Hepatic stellate cell (primary cell): ENCODE data around the gene CD7.
A peak's percentile ranks its signal among the peaks of the same experiment; 100 is the strongest.

Experiments
- DNase-seq: peaks from one replicate; pipeline ENCODE4 v3.0.0; 2011; ENCODE audit warnings: low spot score

The CD7 gene

DNA sequence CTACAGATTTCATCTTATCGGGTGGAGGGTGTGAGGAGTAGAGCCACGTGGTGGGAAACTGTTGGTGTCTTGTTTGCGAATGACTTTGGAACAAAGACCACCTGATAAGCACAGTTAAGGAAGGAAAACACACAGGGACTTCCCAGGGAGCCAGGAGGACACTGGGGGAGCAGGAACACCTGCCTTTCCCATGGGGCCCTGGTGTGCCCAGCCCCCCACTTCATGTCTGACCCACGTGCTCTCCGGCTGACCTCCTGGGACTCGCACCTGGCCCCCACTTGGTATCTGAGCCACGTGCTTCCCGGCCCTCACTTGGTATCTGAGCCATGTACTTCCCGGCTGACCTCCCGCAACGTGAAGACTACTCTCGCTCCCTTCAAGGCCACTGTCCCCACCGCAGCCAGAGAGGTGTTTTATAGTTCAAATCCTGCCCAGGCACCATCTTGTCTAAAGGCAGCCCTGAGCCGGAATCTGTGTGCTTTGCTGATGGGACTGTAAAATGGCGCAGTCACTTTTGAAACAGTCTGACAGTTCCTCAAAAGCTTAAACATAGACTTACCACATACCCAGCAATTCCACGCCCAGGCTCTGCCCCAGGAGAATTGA lies 38.5 kb downstream of the CD7 start:
- no peak for DNase-seq

DNA sequence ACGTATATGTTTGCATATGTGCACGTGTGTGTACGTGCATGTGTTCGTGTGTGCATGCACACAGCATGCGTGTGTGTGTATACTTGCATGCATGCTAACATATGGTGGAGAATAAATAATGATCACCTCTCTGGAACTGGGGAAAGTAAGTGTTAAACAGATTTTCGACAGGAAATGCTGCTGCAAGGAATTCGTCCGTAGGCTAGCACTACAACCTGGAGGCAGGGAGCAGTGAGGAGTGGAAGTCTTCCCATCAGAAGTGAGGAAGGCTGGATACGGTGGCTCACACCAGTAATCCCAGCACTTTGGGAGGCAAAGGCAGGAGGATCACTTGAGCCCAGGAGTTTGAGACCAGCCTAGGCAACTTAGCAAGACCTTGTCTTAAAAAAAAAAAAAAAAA lies 39.1 kb downstream of the CD7 start:
- DNase-seq, result no peak

DNA sequence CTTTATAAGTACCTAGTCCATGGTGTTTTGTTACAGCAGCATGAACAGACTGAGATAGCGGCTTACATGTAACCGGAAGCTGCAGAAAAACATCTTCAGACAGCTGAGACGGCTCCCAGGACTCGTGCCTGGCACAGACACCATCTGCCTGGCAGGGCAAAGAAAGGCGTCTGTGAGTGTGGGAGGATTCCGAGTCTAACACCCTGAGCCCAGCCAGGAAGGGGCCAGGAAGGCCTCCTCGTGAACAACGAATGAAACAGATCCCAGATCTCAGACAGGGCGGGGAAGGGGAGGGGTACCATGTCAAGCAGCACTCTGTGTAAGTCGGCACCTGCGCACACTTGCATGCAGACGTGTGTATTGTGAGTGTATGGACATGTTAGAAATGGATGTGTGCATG lies 39.6 kb downstream of the CD7 start:
- no peak for DNase-seq

DNA sequence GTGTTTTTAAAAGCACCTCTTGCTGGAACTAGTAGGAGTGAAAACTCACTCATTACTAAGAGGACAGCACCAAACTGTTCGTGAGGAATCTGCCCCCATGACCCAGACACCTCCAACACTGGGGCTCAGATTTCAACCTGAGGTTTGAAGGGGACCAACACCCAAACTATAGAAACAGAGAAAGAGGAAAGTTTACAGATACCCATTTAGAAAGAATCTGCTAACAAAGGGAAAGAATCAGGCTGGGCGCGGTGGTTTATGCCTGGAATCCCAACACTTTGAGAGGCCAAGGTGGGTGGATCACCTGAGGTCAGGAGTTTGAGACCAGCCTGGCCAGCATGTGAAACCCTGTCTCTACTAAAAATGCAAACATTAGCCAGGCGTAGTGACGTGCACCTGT lies 40.5 kb downstream of the CD7 start:
- no peak for DNase-seq

DNA sequence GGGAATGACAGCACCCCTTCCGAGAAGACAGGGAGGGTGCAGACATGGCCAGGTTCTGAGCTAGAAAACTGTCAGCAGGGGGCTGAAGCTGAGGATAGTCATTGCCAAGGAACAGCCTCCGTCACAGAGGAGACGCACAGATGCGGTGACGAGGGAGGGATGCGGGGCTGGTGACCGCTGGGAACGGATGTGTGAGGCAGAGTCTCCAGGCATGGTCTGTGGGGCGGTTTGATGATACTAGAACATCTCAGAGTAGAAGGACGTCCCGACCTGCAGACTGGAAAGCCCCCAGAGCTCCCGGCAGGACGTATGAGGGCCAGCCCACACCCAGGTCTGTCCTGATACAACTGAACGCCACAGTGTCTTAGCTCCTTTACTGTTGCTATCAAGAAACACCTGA lies 42.1 kb downstream of the CD7 start:
- no peak for DNase-seq

DNA sequence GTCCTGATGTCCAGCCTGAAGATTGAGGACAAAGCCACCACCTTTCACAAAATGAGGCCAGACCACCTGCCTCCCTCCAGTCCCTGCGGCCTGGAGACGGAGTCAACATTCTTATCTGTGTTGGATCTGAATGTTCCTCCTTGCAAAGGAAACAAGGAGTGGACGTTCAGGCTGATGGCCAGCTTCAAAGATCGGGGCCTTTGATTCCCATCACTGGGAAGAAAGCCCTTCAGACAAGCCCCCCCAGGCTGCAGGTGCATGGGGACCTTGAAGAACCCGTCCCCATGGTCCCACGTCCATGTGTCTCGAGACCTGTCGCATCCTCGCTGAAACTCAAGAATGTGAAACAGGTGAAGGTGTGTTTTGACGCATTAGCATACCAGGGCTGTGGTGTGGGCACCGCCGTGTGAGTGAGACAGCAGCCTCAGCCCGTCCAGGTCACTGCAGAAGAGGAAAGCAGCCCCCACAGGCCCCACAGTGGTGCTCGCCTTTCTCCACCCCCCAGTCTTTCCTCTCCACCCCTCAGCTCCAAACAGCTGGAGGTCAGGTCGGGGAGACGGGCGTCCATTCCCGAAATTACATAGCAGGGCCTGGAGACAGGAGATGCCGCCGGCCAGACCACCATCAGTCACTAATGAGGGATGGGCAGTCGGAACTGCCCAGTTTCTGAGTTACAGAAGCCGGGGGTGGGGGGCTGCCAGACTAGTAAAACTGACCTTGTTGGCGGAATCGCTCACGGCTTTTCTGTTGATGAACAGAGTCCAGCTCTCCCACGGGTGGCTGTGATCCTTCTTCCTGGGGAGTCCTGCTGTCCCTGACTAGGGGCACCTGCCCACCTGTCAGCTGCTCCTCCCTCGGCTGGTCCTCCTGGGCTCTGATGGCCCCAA lies 43.0 kb downstream of the CD7 start:
- no peak for DNase-seq

DNA sequence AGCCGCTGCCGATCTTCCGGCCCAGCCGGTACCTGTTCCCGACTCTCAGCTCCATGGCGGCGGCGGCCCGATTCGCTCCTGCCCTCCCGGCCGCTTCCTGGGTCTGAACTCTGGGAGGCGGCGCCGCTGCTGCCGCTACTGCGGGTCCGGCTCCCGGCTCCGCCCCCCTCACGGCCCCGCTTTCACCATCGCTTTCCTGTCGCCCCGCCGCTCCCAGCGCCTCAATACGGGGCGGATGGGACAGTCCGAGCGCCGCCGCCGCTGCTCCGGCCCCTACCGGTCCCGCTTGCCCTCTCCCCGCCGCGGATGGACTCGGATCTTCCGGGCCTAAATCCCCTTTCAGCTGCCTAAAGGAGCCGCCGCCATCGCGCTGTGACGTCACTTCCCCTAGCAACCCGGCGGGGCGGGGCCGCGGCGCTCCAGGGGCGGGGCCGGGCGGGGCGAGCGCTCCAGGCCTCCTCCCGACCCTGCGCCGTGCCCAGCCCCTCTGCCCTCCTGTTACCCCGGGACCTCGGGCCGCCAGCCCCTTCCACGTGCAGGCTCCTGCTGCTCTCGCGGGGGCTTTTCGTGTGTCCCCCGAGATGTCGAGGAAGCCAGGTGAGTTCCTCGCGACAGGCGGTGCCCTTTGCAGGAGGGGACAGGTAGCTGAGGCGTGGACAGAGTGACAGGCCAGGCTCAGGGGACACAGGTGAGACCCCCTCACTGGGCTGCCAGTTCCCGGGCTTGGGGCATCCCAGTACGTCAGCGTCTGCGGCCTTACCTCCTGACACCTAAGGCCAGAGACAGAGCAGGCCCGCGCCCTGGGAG lies 43.9 kb downstream of the CD7 start, which contains the start of gene CSNK1D:
TSS of gene CSNK1D (minus strand) at position 374 of the 807 bp plus-strand sequence. CDS start at position 55, 319 bp downstream.
- DNase-seq, result peak; percentile 97

DNA sequence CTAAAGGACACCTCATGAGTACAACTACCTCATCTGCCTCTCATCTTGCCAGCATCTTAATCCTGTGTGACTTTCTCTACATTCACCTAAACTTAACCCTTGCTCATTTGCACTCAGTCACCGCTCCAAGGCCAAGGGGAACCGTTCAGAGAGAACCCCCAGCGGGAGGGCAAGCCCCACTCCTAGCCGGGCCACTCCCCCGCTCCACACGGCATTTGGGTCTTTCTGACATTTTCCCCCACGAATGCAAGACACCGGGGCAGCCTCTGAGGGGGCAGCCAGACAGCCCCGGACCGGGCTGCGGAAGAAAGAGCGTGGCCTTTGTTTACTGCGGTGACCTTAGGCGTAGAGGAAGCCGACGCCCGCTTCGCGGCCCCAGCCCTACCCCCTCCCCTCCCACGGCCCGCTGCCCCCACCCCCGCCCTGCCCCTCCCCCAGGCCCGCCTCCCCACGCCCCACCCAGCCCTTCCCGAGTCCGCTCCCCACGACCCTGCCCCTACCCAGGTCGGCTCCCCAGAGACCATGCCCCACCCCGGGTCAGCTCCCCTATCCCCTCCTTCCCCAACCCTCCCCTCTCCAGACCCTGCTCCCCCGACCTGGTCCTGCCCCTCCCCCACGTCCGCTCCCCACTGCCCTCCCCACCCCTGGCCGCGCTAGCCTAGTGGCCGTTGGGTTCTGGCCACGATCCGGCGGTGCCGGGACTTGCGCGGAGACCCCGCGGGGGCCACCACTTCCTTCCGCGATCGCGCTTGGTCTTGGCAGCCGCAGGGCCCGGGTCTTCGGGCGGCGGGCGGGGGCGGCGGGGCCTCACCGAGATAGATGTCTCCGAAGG lies 44.7 kb downstream of the CD7 start:
- no peak for DNase-seq

DNA sequence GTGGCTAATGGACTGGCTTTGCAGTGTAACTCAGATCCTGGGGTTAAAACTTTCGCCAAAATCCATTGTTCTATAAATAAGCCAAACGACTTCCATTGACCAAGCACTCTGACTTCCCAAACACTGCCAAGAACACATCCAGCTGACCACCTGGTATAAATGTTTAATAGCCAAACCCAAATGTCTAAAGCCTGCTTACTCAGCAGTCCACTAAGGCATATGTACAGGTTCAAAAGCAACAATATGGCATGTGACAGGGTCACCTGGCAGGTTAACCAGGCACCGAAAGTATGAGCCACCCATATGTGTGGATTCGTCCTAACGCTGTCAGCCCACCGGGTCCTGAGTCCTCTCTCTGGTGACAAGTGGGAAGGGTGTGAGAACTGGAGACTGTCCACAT lies 46.0 kb downstream of the CD7 start:
- no peak for DNase-seq

DNA sequence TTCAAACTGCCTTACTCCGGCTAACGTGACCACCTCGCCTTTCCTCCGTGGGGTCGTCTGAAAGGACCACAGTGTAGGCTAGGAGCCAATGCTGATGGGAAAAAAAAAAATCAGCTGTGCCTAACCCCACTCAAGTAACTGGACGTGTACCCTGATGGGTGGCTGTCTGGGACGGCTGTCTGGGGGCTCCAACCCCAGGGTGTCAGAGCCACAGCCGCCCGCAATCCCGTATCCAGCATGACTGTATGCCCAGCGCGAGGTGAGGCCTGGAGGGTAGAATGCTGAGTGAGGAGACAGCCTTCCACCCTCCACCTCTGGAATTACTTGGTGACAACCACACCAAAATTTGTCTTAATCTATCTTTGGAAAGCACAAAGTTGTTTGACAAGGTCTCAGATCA lies 46.8 kb downstream of the CD7 start:
- DNase-seq, result no peak

DNA sequence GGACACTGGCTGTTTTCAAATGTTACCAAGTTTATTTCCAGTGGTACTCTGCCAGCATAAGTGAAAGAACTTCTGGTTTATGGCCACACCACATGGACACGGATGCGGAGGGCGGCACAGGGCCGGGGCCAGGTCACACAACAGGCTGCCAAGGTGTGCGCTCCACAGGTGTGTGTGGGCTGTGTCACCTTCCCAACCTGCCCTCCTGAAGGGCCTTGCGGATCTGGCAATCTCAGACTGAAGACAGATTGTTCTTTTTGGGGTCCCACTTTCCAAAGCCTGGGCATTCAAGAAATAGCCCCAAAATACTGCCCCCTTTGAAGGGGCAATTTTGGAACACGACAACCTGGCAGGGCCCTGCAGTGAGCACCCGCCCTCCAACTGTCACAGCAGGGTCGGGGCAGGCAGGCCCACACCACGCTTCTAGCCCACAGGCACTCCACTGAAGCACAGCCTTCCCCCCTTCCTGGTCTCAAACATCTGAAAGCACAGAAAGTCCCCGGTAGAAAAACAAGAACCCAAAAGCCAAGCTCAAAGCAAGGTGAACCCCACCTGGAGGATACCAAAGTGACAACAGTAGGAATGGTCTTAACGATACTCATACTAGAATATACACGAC lies 47.4 kb downstream of the CD7 start:
- no peak for DNase-seq

DNA sequence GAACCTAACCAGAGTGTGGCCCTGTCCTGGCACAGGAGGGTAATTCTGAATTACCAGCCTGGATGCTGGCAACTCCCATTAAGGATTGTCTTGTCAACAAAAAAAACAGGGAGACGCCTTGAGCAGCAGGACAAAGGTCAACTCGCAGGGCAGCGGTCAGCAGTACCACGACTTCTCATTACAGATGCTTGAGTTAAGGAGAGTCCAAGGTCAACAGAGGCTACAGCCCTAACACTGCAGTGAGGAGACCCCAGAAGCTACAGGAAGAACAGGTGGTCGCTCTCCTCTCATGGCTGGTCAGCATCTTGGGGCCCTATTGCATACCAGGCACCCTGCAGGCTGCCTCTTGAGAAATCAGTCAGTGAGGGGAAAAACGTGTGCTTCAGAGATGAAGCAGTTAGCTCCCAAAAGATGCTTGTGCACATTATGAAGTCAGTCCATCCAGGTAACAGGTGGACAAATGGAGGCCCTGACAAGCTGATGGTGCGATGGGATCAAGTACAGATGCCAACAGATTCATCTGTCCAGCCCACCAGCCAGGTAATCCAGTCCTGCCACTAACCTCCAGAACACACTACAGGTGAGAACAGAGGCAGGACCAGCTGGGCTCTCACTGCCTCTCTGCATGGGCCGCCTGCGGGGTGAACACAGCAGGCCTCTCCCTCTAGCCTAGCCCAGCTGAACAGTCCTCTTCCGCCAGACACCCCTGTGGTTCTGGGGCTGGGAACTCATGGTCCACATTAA lies 48.1 kb downstream of the CD7 start:
- no peak for DNase-seq

DNA sequence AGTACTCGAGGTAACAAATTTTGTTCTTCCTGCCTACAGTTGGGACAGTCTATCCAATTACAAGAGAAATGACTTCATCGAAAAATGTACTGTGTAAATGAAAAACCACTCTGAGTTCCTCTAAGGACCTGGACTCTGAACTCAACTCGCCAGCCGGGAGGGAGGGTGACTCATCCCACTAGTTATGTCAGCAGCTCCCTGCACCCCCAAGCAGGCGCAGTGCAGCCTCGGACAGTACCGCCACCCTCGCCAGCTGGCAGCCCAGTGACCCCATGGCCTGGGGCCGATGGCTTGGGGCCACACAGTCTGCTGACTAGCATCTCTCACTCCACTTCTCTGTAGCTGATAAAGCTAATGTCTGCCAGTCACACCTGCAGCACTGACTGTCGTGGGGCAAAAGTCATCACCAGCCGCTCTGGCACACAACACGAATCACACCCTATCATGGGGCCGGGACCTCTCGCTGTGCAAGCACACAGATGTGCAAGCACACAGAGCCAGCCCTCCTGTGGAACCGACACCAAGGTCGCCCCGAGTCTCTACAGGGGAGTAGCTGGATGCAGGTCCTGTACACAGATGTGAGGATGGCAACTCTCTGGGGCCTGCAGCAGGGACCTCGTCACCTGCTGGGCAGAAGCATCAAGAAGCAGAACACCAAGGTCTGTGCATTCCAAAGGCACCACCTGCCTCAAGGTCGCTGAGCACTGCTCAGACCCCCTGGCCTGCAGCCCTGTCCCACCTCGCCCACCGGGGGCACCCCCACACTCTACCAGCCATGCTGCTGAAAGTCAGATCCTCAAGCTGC lies 49.6 kb downstream of the CD7 start:
- DNase-seq, result peak; percentile 96

DNA sequence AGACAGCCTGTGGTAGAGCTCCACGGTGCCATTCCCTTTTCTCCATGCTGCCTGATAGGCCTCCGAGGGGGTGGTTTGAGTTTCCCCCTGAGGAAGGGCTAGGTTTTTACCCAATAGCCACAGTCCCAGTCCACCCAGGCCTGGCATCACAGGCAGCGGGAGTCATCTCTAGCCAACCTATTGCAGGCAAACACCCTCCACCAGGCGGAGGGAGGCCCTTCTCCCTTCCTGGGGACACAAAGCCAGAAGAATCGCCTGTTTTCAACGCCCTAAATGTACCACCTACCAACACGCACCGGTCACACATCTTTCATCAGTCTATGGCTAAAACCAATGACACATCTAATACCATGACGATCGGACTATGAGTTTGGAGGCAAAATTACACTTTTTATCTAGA lies 51.3 kb downstream of the CD7 start:
- no peak for DNase-seq
